ENCODE measurements around the gene DNAH9. TPM values are rescaled to one million over a fixed set of nuclear protein-coding genes. Genes with fewer than 3 reads are reported as not detected.

Gene DNAH9
- total RNA-seq, 2 donors from 2014 or later: 0.47 to 0.64 TPM

DNA sequence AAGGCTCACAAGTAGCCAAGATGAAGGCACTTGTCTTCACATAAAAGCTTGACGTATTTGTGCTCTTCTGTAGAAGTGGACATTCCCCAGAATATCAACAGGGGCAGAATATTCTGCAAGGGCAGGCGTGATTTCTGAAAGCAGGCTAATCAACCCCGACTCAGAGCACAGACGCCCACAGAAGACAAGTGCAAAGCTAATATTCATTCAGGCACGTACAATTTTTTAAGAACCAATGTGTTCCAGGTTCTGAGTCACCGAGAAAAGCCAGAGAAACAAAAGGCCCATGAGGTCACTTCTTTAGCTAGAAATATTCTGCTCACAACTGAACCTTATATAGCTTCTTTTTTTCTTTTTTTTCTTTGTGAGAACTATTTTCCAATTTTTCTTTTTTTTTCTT, 121.6 kb downstream of the DNAH9 start:
- ATAC-seq: no peak

DNA sequence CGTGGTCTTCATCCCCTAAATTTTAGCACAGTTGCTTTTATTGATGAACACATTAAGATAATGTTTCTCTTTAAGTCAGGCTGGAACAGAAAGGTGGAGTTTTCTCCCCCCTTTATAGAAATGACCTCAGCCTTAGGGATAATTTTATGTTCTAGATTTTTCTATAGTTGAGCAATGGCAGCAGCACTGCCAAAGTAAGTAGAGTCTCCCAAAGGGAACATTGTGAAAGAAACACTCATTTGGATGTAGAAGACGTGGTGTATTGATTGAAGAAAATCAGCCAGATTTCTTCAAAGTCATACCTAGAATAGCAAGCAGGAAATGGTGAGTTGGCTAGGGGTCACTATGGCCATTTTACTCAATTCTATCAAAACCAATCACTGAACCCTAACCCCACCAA, 122.5 kb downstream of the DNAH9 start:
- ATAC-seq: no peak
- intact Hi-C loops (cut with DNase I, micrococcal nuclease): no loop called here
- DNase-seq: no peak

More for the DNA sequence above, 121.6 kb downstream of the DNAH9 start:
- intact Hi-C loops (cut with DNase I, micrococcal nuclease): no loop called here
- no peak for DNase-seq

- DNase-seq (no peak), ATAC-seq (no peak)
- intact Hi-C loops (cut with DNase I, micrococcal nuclease): no loop called here
Observed at GRCh38 chr17:11730747-11731146, 132.5 kb downstream of the DNAH9 start.

- DNase-seq: no peak
- intact Hi-C loops (cut with DNase I, micrococcal nuclease): no loop called here
- ATAC-seq: no peak
Observed at GRCh38 chr17:11736613-11737312, 138.5 kb downstream of the DNAH9 start.

- DNase-seq: no peak
- intact Hi-C loops (cut with DNase I, micrococcal nuclease): no loop called here
- no peak for ATAC-seq
Observed at GRCh38 chr17:11737313-11737679, 139.0 kb downstream of the DNAH9 start.

DNA sequence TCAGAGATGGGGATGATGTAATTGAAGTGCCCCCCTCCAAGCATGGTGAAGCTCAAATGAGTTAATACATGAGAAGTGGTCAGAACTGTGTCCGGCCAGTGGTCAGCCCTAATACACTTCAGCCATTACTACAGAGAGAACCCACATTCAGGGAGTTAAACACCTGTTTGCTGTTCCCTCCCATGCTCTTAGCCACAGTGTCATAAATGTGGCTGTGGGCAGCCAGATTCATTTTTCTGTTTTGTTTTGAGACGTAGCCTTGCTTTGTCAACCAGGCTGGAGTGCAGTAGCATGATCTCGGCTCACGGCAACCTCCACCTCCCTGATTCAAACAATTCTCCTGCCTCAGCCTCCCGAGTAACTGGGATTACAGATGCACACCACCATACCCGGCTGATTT, 139.9 kb downstream of the DNAH9 start:
- intact Hi-C loops (cut with DNase I, micrococcal nuclease): no loop called here

DNA sequence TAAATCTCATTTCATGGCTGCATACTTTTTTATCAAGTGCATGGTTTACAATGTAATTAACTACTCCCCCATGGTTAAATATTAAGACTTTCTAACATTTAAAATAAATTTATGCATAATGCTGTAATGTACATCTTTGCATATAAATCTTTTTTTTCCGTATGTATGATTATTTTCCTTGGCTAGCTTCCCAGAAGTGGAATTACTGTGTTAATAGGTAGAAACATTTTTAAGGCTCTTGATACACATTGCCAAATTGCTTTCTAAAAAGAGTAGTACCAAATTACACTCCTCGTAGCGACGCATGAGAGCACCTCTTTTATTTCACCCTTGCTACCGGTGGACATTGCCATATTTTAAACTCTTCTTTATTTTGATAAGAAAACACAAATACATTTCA, 141.1 kb downstream of the DNAH9 start:
- no peak for DNase-seq
- intact Hi-C loops (cut with DNase I, micrococcal nuclease): no loop called here
- no peak for ATAC-seq

More for the DNA sequence above, 139.9 kb downstream of the DNAH9 start:
- no peak for ATAC-seq
- DNase-seq: no peak

GRCh38 chr17:11739848-11740247, 141.6 kb downstream of the DNAH9 start:
- intact Hi-C loops (cut with DNase I, micrococcal nuclease): no loop called here
- ATAC-seq (no peak), DNase-seq (no peak)

DNA sequence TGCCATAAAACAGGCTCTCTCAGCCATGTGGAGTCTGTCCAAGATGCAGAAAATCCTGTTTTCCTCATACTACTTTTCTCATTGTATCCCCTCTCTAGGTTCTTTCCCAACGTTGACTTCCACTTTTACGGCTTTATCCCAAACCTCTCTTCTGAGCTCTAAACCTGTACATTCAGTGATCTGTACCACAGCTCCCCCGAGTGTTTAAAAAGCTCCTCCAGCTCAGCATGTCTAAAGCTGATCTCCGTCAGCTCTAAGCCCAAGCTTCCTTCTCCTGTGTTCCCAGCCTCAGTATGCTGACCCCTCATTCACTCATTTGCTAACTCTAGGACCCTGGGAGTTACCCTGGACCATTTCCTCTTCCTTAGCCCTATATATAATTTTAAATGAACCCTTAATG, 144.6 kb downstream of the DNAH9 start:
- ATAC-seq (peak; percentile 57), DNase-seq (no peak)
- intact Hi-C loops (cut with DNase I, micrococcal nuclease): no loop called here

DNA sequence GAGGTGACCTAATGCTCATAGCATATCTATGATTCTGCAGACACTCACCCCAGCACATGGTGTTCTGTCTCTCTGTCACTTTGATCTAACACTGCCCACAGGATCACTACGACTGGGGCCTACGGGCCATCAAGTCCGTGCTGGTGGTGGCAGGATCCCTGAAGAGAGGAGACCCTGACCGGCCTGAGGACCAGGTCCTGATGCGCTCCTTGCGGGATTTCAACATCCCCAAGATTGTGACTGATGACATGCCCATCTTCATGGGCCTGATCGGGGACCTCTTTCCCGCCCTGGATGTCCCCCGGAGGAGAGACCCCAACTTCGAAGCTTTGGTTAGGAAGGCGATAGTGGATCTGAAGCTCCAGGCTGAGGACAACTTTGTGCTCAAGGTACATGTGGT, 146.4 kb downstream of the DNAH9 start:
- intact Hi-C loops (cut with DNase I, micrococcal nuclease): no loop called here
- DNase-seq: no peak
- no peak for ATAC-seq

- intact Hi-C loops (cut with DNase I, micrococcal nuclease): no loop called here
- DNase-seq (no peak), ATAC-seq (no peak)
Observed at GRCh38 chr17:11747441-11747840, 149.2 kb downstream of the DNAH9 start.

DNA sequence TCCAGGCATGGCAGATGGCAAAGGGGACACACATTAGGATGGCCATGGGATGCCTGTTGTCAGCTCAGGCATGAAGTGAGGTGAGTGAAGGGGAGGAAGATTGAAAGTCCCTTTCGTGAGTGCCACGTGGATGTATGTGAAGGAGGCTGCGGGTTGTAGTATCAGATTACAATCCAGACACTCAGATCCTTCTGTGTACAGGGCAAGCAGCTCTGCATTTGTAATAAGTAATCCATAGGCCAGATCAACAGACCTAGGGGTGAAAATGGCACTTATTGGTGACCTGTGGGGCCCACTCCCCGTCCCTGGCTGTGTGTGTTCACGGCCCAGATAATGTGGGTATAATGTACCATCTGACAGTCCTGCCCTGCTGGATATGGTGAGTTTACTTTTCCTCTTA, 159.5 kb downstream of the DNAH9 start:
- no peak for ATAC-seq
- no peak for DNase-seq
- intact Hi-C loops (cut with DNase I, micrococcal nuclease): no loop called here

DNA sequence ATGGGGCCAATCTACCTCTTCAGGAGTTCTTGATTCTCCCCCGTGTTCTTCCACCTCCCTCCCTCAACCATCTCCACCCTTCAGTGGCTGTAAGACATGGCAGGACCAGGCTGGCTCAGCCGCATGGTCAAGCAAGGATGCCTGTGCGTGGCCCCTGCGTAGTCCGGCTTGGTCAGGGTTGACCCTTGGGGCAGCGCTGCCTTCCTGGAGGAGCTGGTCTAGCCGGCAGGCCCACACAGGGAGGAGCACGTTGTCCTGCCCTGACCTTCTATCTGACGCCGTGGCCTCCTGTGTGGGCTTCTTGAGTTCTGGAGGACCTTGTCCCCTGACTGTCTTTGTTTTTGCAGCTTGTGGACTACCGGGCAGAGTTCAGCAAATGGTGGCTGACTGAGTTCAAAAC, 169.8 kb downstream of the DNAH9 start:
- no peak for ATAC-seq
- DNase-seq: no peak
- intact Hi-C loops (cut with DNase I, micrococcal nuclease): no loop called here

- DNase-seq (no peak), ATAC-seq (no peak)
- intact Hi-C loops (cut with DNase I, micrococcal nuclease): no loop called here
Observed at GRCh38 chr17:11768981-11769380, 170.7 kb downstream of the DNAH9 start.

DNA sequence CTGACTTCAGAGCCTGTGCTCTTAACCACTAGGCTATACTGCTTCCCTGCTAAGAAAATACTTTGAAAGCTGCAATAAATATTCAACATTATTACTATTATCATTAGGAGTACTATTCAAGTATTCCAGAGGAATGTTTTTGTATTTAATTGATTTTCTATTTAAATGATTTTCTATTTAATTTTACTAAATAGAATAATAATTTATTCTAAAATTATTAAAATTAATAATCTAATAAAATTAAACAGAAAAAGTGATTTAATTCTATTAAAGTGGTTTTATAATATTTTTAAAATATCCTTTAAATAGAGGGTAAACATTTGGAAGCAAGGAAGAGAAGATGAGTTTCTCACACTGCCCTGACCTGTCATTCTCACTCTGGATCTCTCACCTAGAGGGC, 173.8 kb downstream of the DNAH9 start:
- ATAC-seq: no peak
- DNase-seq: no peak
- intact Hi-C loops (cut with DNase I, micrococcal nuclease): no loop called here

- intact Hi-C loops (cut with DNase I, micrococcal nuclease): no loop called here
- ATAC-seq (no peak), DNase-seq (no peak)
Observed at GRCh38 chr17:11779892-11780291, 181.6 kb downstream of the DNAH9 start.

DNA sequence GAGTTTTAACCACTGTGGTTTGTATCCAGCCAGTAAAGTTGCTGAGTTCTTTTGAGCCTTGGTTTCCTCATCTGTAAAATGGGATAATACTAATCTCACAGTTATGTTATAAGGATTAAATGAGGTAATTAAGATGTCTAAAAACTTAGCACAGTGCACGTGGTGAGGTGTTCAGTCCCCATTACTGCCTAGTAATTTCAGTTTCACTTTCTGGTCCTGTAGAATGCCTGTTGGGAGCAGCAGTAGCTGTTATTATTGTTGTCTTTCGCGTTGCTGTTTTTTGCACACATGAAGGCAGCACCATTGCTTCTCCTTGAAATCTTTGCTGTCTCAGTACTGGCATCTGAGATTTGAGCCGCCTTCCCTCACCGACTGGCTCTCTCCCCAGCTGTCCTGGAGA, 182.4 kb downstream of the DNAH9 start:
- DNase-seq (no peak), ATAC-seq (no peak)
- intact Hi-C loops (cut with DNase I, micrococcal nuclease): no loop called here

- intact Hi-C loops (cut with DNase I, micrococcal nuclease): no loop called here
- ATAC-seq (no peak), DNase-seq (no peak)
Observed at GRCh38 chr17:11786711-11787438, 188.6 kb downstream of the DNAH9 start.

DNA sequence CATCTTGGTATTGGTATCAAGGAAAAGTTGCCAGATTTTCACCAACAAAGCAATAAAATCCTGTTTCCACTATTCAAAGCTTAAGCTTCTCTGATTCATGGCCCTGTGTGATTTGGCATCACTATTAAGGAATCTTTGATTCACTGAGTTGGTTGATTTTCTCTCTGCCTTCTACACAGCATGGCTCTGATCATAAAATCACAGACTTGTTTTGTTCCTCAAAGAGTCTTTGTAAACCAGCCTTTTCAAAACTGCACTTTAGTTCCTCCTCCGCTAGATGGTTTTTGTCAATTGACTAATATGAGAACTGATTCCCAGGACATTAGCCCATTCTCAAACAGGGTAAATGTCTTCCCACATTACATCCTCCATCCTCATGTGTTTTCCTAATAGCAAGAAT, 197.6 kb downstream of the DNAH9 start:
- DNase-seq (no peak), ATAC-seq (no peak)
- intact Hi-C loops (cut with DNase I, micrococcal nuclease): no loop called here

GRCh38 chr17:11797803-11798202, 199.5 kb downstream of the DNAH9 start:
- intact Hi-C loops (cut with DNase I, micrococcal nuclease): no loop called here
- DNase-seq (no peak), ATAC-seq (no peak)
